Stimulated activated naive CD4-positive, alpha-beta T cell treated with Interleukin-2 at 50 U/mL for 16 hours (primary cell): ENCODE measurements around the gene CASS4.

Experiments used
- DNase-seq: peaks from one replicate; lab custom pipeline; 2025; lab: John Stamatoyannopoulos, UW

The CASS4 gene

GRCh38 chr20:56445130-56445529, 33.1 kb downstream of the CASS4 start:
- no peak for DNase-seq

GRCh38 chr20:56445540-56445939, 33.5 kb downstream of the CASS4 start:
- no peak for DNase-seq

- no peak for DNase-seq
These were observed 35.2 kb downstream of the CASS4 start for GRCh38 chr20:56447227-56447626.

GRCh38 chr20:56449459-56449858, 37.4 kb downstream of the CASS4 start:
- DNase-seq = no peak

GRCh38 chr20:56451056-56451765, 39.2 kb downstream of the CASS4 start:
- no peak for DNase-seq

- no peak for DNase-seq
These were observed 41.3 kb downstream of the CASS4 start for GRCh38 chr20:56453352-56453751.

GRCh38 chr20:56454754-56455153, 42.7 kb downstream of the CASS4 start:
- no peak for DNase-seq

GRCh38 chr20:56458206-56458821, 46.3 kb downstream of the CASS4 start:
- DNase-seq = no peak

- no peak for DNase-seq
These were observed 48.4 kb downstream of the CASS4 start for GRCh38 chr20:56460459-56460858.

GRCh38 chr20:56461576-56461975, 49.5 kb downstream of the CASS4 start:
- no peak for DNase-seq

- DNase-seq = no peak
These were observed 51.4 kb downstream of the CASS4 start for GRCh38 chr20:56463428-56463827.

- no peak for DNase-seq
These were observed 53.9 kb downstream of the CASS4 start for GRCh38 chr20:56465997-56466396.

GRCh38 chr20:56467968-56468315, 55.9 kb downstream of the CASS4 start:
- DNase-seq = no peak

GRCh38 chr20:56468316-56469076, 56.4 kb downstream of the CASS4 start, which contains the start of gene RTF2:
Gene RTF2 (plus strand): TSS chr20:56468627. CDS start chr20:56468698, 71 bp downstream.
- DNase-seq = peak; percentile 95

- DNase-seq = no peak
These were observed 57.0 kb downstream of the CASS4 start for GRCh38 chr20:56469077-56469449.

GRCh38 chr20:56483970-56484369, 71.9 kb downstream of the CASS4 start:
- DNase-seq = no peak

GRCh38 chr20:56487216-56487615, 75.2 kb downstream of the CASS4 start:
- DNase-seq = no peak

GRCh38 chr20:56488566-56488965, 76.5 kb downstream of the CASS4 start:
- DNase-seq = no peak

- no peak for DNase-seq
These were observed 89.1 kb downstream of the CASS4 start for GRCh38 chr20:56501116-56501515.

- DNase-seq = no peak
These were observed 91.9 kb downstream of the CASS4 start for GRCh38 chr20:56503916-56504315.

GRCh38 chr20:56504373-56505005, 92.4 kb downstream of the CASS4 start:
- DNase-seq = no peak

GRCh38 chr20:56506103-56506502, 94.0 kb downstream of the CASS4 start:
- no peak for DNase-seq
